ENCODE measurements around the gene FYN.

- TF ChIP-seq CTCF (IDR thresholded peaks at IDR 0.05; ENCODE audit: low read depth, low read length, poor library complexity, severe bottlenecking) = no peak
- TF ChIP-seq EZH2phosphoT487 (IDR thresholded peaks at IDR 0.05; ENCODE audit: borderline replicate concordance, low read length) = no peak
Observed at GRCh38 chr6:111880181-111880888, 7.1 kb upstream of the FYN start.

All from DOHH2 (cell line).